PC-9 (cell line): ENCODE data around the gene RCSD1.

Experiments
- EZH2 ChIP-seq: fragments of 200-600 bp; sonication (generic); IDR thresholded peaks from 2 replicates; pipeline ENCODE4 v1.8.0; 2017; ENCODE audit warnings: antibody characterized with exemption, low read depth
- TF ChIP-seq, protein P1 (sequence below): fragments of 200-600 bp; sonication (generic); conservative IDR thresholded peaks from 2 replicates; pipeline ENCODE4 v1.6.1; 2017; ENCODE audit warnings: mixed run types, antibody characterized with exemption, mild to moderate bottlenecking, moderate library complexity

DNA sequence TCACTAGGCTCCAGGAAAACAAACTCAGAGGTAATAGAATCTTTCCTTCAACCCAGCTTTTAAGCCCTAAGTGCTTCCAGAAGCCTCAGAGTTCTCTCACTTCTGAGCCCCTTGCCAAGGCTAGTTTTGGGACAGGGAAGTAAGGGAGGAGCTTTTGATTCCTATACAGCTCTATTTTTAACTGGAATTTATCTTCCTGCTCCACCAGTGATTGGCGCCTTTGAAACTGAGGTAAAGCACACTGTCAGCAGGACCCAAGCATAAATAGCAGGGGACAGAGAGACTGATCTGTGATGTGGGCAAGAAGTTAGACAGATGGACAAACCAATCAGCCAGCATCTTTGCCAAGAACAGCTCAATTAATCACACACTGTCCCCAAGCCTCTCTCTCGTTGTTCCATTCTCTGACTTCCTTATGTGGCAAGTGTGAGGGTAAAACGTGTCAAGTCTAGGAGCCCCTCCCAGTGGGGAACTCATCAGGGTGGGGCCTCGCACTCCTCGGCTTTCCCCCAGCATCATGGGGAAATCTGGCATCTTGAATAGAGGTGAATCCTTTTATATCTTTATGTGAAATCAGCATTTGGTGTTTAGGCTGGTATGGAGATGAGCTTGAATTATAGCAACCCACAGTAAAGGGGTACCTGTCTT, 51.5 kb downstream of the RCSD1 start:
- TF ChIP-seq, protein P1, sequence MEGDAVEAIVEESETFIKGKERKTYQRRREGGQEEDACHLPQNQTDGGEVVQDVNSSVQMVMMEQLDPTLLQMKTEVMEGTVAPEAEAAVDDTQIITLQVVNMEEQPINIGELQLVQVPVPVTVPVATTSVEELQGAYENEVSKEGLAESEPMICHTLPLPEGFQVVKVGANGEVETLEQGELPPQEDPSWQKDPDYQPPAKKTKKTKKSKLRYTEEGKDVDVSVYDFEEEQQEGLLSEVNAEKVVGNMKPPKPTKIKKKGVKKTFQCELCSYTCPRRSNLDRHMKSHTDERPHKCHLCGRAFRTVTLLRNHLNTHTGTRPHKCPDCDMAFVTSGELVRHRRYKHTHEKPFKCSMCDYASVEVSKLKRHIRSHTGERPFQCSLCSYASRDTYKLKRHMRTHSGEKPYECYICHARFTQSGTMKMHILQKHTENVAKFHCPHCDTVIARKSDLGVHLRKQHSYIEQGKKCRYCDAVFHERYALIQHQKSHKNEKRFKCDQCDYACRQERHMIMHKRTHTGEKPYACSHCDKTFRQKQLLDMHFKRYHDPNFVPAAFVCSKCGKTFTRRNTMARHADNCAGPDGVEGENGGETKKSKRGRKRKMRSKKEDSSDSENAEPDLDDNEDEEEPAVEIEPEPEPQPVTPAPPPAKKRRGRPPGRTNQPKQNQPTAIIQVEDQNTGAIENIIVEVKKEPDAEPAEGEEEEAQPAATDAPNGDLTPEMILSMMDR = no peak
- no peak for TF ChIP-seq EZH2
